ENCODE results near the gene MACROD2. TPM values are rescaled to one million over a fixed set of nuclear protein-coding genes. Genes with fewer than 3 reads are reported as not detected.

The MACROD2 gene
- total and polyA plus RNA-seq, 4 donors = 0.66 to 10.5 (median 3.3) TPM

DNA sequence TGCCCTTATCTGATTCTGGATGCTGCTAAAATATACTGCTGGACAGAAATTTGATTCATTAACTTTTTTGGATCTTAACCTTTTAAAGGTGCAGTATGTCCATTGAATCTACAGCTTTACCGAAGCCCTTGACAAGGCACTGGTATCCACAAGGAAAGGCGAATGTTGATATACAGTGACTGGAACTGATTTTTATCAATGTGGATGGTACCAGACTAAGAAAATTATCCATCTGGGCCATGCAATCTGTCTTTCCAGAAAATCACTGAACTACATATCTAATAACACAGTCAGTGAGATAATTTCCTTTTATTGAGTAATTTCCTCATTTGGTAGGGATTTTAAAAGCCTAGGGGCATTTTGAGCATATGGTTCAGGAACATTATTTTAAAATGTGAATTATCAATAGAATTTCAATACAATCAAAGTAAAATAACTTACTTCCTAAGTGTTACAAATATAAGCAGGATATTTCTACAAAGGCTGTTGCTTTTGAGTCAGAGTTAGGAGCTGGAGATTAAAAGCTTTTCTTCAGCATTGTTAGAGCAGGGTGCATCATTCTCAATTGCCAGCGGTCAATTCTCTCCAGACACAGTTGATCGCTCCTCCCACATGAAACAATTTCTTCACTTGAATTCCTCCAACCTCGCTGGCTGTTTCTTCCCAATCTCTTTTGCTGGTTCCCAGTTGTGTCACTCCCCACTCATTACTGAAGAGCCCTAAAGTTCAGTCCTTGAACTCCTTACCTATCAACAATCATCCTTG lies 927.4 kb downstream of the MACROD2 start:
- H3K36me3 ChIP-seq (ENCODE audit: control insufficient read depth in 4 of 4, insufficient read depth in 3 of 4, low read depth in 1 of 4, low read length in 3 of 4) = no peaks in the 10 kb centered on the region
- no peak overlapping the region for H3K4me3 ChIP-seq (ENCODE audit: low read depth in 1 of 3, low read length in 3 of 3)
- no peaks in the 10 kb centered on the region for H3K4me1 ChIP-seq (ENCODE audit: control insufficient read depth in 4 of 4, insufficient read depth in 4 of 4, low read length in 3 of 4)
- DNase-seq (ENCODE audit: low spot score) = no peak
- WGBS = 97% methylated on average over 5 of the region's 5 CpGs
- no peak overlapping the region for H3K27ac ChIP-seq (ENCODE audit: low read depth in 1 of 2, low read length in 2 of 2)
- H3K9me3 ChIP-seq (ENCODE audit: control insufficient read depth in 4 of 4, low read length in 3 of 4) = no peaks in the 10 kb centered on the region
- no peak overlapping the region for H3K9ac ChIP-seq (ENCODE audit: low read depth in 1 of 2, low read length in 2 of 2)
- no peaks in the 10 kb centered on the region for H3K27me3 ChIP-seq (ENCODE audit: control insufficient read depth in 4 of 4, insufficient read depth in 4 of 4, low read length in 3 of 4)
- TF ChIP-seq FOXA2 (IDR thresholded peaks at IDR 0.05) (no peak), RXRA (IDR thresholded peaks at IDR 0.05) (no peak), GABPA (IDR thresholded peaks at IDR 0.05 in 1 of 2, conservative IDR thresholded peaks at IDR 0.05 in 1 of 2) (no peak), HNF4A (conservative IDR thresholded peaks at IDR 0.05) (no peak), EGR1 (IDR thresholded peaks at IDR 0.05; ENCODE audit: low read depth in 2 of 2) (no peak), HNF4G (IDR thresholded peaks at IDR 0.05) (no peak), NR2F2 (IDR thresholded peaks at IDR 0.05) (no peak)
- TF ChIP-seq, protein P1, sequence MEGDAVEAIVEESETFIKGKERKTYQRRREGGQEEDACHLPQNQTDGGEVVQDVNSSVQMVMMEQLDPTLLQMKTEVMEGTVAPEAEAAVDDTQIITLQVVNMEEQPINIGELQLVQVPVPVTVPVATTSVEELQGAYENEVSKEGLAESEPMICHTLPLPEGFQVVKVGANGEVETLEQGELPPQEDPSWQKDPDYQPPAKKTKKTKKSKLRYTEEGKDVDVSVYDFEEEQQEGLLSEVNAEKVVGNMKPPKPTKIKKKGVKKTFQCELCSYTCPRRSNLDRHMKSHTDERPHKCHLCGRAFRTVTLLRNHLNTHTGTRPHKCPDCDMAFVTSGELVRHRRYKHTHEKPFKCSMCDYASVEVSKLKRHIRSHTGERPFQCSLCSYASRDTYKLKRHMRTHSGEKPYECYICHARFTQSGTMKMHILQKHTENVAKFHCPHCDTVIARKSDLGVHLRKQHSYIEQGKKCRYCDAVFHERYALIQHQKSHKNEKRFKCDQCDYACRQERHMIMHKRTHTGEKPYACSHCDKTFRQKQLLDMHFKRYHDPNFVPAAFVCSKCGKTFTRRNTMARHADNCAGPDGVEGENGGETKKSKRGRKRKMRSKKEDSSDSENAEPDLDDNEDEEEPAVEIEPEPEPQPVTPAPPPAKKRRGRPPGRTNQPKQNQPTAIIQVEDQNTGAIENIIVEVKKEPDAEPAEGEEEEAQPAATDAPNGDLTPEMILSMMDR (IDR thresholded peaks at IDR 0.05; ENCODE audit: low read depth, low read length, missing input control) = no peak
- TF ChIP-seq, protein P2, sequence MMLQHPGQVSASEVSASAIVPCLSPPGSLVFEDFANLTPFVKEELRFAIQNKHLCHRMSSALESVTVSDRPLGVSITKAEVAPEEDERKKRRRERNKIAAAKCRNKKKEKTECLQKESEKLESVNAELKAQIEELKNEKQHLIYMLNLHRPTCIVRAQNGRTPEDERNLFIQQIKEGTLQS (IDR thresholded peaks at IDR 0.05) = no peak
- TF ChIP-seq, protein P3, sequence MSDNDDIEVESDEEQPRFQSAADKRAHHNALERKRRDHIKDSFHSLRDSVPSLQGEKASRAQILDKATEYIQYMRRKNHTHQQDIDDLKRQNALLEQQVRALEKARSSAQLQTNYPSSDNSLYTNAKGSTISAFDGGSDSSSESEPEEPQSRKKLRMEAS (IDR thresholded peaks at IDR 0.05) = no peak
- TF ChIP-seq, protein P4, sequence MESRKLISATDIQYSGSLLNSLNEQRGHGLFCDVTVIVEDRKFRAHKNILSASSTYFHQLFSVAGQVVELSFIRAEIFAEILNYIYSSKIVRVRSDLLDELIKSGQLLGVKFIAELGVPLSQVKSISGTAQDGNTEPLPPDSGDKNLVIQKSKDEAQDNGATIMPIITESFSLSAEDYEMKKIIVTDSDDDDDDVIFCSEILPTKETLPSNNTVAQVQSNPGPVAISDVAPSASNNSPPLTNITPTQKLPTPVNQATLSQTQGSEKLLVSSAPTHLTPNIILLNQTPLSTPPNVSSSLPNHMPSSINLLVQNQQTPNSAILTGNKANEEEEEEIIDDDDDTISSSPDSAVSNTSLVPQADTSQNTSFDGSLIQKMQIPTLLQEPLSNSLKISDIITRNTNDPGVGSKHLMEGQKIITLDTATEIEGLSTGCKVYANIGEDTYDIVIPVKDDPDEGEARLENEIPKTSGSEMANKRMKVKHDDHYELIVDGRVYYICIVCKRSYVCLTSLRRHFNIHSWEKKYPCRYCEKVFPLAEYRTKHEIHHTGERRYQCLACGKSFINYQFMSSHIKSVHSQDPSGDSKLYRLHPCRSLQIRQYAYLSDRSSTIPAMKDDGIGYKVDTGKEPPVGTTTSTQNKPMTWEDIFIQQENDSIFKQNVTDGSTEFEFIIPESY (IDR thresholded peaks at IDR 0.05) = no peak

DNA sequence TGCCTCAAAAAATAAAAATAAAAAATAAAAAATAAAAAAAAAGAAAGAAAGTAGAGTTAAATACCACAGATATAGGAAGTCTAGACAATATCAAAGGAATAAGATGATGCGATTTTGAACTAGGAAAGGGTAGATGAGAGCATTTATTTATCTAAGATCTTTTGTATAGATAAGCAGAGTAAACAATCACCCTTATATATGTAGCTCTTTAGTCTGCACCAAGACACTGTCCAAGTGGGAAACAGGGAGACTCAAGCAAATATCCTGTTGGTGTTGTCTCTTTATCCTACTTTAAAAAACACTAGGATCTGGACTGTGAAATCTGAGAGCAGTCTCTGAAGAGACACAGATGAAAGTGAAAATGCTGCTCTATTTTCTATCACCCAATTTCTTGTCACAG lies 929.1 kb downstream of the MACROD2 start:
- DNase-seq (ENCODE audit: low spot score) = no peak
- Histone ChIP-seq H3K4me1 (ENCODE audit: control insufficient read depth in 4 of 4, insufficient read depth in 4 of 4, low read length in 3 of 4) (no peaks in the 10 kb centered on the region), H3K9ac (ENCODE audit: low read depth in 1 of 2, low read length in 2 of 2) (no peak overlapping the region), H3K36me3 (ENCODE audit: control insufficient read depth in 4 of 4, insufficient read depth in 3 of 4, low read depth in 1 of 4, low read length in 3 of 4) (no peaks in the 10 kb centered on the region), H3K27ac (ENCODE audit: low read depth in 1 of 2, low read length in 2 of 2) (no peak overlapping the region), H3K4me3 (ENCODE audit: low read depth in 1 of 3, low read length in 3 of 3) (no peak overlapping the region), H3K9me3 (ENCODE audit: control insufficient read depth in 4 of 4, low read length in 3 of 4) (no peaks in the 10 kb centered on the region), H3K27me3 (ENCODE audit: control insufficient read depth in 4 of 4, insufficient read depth in 4 of 4, low read length in 3 of 4) (no peaks in the 10 kb centered on the region)
- WGBS = 81% methylated on average over 1 of the region's 1 CpG
- no peak for TF ChIP-seq HNF4A (conservative IDR thresholded peaks at IDR 0.05)
- TF ChIP-seq YY1 (IDR thresholded peaks at IDR 0.05) = no peak
- TF ChIP-seq FOXA1 (IDR thresholded peaks at IDR 0.05) = no peak
- TF ChIP-seq, protein P3 (IDR thresholded peaks at IDR 0.05) = no peak
- no peak for TF ChIP-seq FOXA2 (IDR thresholded peaks at IDR 0.05)
- TF ChIP-seq, protein P4 (IDR thresholded peaks at IDR 0.05) = no peak
- no peak for TF ChIP-seq GABPA (IDR thresholded peaks at IDR 0.05 in 1 of 2, conservative IDR thresholded peaks at IDR 0.05 in 1 of 2)

Data from liver (tissue), 9 donors.